HG03571 (cell line): ENCODE data around the gene ADH5.
"Not testable (repeated sequence)": the region's sequence is repeated elsewhere in the genome, so short reads cannot be mapped to it uniquely, and the experiment has no call there.

Experiments
- ATAC-seq: cut with Tn5 transposase; IDR thresholded peaks from one replicate; pipeline ENCODE4 v1.9.1; 2021; ENCODE audit not compliant: unreplicated experiment

The ADH5 gene

GRCh38 chr4:99033956-99034355, 54.6 kb downstream of the ADH5 start:
- ATAC-seq, result no peak

- ATAC-seq, result no peak
Measured at GRCh38 chr4:99029852-99030251, 58.7 kb downstream of the ADH5 start.

- ATAC-seq, result no peak
Measured at GRCh38 chr4:99029018-99029735, 59.4 kb downstream of the ADH5 start.

- ATAC-seq, result peak; percentile 60
Measured at GRCh38 chr4:99028187-99028586, 60.4 kb downstream of the ADH5 start.

GRCh38 chr4:99027304-99027703, 61.3 kb downstream of the ADH5 start:
- ATAC-seq, result no peak

GRCh38 chr4:99025506-99025905, 63.1 kb downstream of the ADH5 start:
- ATAC-seq, result no peak

GRCh38 chr4:99024481-99025275, 63.9 kb downstream of the ADH5 start:
- ATAC-seq, result no peak

GRCh38 chr4:99023800-99024251, 64.8 kb downstream of the ADH5 start:
- not testable (repeated sequence) for ATAC-seq

GRCh38 chr4:99022566-99022965, 66.0 kb downstream of the ADH5 start:
- no peak for ATAC-seq

- ATAC-seq, result no peak
Measured at GRCh38 chr4:99021386-99021785, 67.2 kb downstream of the ADH5 start.
